Activated CD4-positive, alpha-beta T cell treated with anti-CD3 and anti-CD28 coated beads for 48 hours (primary cell): ENCODE results near the gene COX6A1.
"Not testable (repeated sequence)": the region's sequence is repeated elsewhere in the genome, so short reads cannot be mapped to it uniquely, and the experiment has no call there.

ENCODE experiments used
- DNase-seq: peaks from one replicate; pipeline ENCODE4 v3.0.0-alpha.2; 2020

The COX6A1 gene

DNA sequence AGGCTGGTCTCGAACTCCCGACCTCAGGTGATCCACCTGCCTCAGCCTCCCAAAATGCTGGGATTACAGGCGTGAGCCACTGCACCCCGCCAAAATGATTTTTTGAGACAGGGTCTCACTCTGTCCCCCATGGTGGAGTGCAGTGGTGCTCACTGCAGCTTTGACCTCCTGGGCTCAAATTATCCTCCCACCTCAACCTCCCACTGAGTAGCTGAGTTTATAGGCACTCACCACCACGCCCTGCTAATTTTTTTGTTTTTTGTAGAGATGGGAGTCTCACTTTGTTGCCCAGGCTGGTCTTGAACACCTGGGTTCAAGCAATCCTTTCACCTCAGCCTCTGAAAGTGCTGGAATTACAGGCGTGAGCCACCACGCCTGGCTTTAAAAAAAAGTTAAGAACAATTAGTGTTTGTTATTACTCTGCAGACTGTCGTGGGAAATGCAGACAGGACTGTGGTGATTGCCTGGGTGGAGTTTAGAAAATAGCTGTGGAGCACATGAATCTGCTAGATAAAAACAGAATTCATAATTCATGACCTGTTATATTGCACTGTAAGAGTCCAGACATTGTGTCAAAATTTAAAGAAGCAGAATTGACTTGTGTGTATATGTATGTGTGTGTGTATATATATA, 9.2 kb upstream of the COX6A1 start:
- DNase-seq: no peak

DNA sequence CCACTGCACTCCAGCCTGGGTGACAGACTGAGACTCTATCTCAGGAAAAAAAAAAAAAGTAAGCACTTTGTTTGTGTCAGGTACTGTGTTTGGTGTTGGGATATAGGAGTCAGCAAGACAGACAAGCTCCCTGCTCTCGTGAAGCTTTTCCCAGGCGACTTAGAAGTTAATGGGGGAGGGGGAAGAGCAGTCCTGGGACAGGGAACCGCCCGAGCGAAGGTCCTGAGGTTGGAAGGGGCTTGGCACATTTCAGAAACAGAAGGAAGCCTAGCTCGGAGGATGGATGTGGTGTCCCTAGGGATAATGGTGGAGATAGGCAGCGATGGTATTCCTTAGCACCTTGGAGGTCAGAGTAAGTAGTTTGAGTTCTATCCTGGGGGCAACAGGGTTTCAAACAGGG, 8.5 kb upstream of the COX6A1 start:
- no peak for DNase-seq

DNA sequence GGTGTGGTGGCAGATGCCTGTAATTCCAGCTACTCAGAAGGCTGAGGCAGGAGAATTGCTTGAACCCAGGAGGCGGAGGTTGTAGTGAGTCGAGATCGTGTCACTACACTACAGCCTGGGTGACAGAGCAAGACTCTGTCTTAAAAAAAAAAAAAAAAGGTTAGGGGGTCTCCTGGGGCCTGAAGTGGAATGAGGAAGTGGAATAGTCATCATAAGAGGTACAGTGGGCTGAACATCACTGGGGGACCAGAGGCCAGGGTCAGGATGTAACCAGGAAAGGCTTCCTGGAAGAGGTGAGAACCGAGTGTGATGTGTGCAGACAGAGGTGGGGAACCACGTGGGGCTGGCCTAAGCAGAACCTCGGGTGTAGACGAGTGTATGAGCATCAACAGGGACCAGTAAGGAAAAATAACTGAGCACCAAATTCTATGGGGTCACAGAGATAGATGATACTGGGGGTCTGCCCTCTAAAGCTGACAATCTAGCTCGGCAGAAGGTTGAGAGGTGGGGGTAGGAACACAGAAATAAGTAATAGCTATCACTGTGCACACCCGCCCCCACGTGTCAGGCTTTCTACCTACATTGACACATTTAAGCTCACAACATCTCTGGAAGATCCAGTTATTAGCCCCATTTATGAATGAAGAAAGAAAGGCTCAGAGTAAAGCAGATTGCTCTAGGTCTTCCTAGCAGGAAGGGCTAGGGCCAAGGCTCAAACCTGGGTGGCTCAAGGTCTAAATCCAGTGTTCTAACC, 5.0 kb upstream of the COX6A1 start:
- no peak for DNase-seq

DNA sequence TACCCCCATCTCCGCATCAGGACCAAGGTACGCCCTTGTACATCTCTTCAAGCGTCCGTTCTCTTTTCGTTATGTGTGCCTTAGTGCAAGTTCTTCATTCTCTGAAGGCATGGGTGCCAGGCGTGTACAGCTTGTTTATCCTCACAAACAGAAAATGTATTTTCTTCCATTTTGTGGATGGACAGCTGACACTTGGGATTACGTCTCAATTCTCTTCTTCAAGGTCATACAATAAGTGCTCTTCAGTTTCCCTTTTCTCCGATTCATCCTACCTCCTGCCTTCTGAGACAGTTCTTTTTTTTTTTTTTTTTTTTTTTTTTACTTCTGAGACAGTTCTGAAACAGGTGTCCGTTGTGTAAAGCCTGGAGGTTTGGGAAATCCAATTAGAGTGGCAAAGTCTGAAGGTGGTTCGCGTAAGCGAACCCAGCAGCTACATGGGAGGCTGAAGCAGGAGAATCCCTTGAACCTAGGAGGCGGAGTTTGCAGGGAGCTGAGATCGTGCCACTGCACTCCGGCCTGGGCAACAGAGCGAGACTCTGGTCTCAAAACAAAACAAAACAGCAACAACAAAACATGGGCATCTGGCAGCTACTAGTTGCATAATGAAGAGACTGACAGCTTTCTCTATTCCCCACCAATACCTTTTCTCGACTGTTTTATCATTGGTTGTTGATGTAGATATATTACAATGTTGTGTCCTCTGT, 734 bp downstream of the COX6A1 start:
- DNase-seq: no peak

DNA sequence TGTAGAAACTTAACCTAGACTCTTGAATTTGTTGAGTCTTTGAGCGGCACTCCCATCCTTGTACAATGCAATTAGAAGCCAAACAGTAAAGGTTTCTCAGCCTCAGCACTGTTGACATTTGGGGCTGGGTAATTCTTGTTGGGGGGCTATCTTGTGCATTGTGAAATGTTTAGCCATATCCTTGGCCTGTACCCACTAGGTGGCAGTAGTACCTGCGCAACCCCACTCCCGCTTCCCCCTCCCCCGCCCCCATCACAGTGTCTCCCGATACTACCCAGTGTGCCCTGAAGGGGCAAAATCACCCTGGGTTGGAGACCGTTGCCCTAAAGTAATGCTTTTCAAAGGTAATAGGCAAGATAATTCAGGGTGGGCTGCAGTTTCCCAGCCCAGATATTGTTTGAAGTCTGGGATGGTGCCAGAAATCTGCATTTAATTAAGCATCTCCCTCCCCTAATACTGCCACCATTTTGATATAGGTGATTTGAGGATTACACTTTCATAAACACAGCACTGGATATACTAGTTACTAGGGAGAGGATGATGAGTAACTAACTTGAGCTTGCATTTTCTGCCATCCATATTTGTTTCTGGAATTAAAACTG, 1.8 kb downstream of the COX6A1 start:
- peak; percentile 84 for DNase-seq

DNA sequence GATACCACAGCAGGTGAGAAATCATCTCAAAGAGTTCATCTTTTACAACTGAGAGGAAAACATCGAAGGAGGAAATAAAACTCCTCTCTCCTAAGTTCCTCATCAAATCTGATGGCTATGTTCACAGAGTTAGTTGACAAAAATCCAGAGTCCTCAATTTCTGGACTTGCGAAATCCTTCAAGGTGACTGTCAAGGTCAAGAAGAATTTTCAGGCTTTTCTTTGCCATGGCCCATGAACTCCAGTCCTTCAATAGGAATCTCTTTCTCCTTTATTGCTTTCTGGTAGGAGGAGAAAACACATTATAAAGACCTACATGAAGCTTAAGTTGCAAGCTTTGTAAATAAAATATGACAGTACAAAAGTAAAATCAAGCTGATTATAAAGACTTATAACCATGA, 6.8 kb downstream of the COX6A1 start:
- DNase-seq: no peak

DNA sequence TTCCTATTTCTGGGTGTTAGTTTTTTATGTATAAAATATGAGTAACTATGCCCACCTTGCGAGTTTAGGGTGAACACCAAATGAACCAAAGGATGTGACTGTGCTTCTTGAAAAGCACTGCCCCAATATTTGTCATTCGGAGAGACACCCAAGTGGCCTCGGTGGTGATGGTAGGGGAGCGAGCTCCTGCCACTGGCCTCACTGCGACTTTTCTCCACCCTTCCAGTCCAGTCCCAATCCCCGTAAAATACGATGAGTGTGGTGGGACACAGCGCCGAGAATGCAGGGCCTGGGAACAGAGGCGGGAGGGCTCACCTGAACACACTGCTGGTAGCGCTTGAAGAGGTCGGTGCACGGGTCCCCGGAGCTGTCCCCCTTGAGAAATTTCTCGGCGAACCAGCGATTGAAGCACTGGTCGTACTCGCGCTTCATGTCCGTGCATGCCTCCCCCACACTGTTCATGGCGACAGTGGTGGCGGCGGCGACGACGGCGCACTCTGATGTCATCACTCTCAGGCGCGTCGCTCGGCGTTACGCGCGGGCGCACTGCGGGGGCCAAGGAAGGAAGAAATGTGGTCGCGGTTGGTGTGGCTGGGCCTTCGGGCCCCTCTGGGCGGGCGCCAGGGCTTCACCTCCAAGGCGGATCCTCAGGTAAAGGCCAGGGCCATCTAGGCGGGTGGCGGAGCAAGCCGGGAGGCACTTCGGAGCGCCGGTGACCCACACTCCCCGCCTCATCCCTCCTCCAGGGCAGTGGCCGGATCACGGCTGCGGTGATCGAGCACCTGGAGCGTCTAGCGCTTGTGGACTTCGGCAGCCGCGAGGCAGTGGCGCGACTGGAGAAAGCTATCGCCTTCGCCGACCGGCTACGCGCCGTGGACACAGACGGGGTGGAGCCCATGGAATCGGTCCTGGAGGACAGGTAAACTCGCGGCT, 8.3 kb downstream of the COX6A1 start, which contains the start of the genes GATC and TRIAP1:
Gene GATC, plus strand, starts transcription at position 534 of the 933 bp plus-strand sequence. Its CDS starts 37 bp downstream, at position 571.
Gene TRIAP1, minus strand, starts transcription at position 474 of the 933 bp plus-strand sequence. Its CDS starts 12 bp downstream, at position 462.
- DNase-seq: peak; percentile 93

DNA sequence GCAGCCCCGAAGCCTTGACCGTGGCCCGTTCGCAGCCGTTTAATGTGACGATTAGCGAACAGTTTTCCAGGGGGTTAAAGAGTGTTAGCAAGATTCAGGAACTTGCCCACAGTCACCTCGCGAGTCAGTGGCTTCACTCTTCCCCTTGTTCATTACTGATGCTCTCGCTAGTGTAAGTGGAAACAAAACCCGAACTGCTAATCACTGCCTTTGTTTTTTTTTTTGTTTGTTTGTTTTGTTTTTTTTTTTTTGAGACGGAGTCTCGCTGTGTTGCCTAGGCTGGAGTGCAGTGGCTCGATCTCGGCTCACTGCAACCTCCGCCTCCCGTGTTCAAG, 8.9 kb downstream of the COX6A1 start:
- not testable (repeated sequence) for DNase-seq

DNA sequence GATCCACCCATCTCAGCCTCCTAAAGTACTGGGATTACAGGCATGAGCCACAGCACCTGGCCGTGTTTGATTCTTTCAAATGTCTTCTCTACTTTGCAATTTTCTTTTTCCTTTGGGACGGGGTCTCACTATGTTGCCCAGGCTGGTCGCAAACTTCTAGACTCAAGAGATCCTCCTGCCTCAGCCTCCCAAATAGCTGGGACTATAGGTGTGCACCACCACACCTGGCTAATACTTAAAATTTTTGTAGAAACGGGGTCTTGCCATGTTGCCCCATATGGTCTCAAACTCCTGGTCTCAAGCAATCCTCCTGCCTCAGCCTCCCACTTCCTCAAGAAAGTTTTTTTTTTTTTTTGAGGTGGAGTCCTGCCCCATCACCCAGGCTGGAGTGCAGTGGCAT, 10.1 kb downstream of the COX6A1 start:
- DNase-seq: no peak

DNA sequence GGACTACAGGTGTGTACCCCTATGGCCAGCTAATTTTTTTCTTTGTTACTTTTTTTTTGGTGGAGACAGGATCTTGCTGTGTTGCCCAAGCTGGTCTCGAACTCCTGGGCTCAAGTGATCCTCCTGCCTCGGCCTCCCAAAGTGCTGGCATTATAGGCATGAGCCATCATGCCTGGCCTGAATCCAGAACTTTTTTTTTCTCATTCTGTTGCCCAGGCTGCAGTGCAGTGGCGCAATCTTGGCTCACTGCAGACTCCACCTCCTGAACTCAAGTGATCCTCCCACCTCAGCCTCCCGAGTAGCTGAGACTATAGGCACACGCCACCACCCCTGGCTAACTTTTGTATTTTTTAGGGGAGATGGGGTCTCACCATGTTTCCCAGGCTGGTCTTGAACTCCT, 14.6 kb downstream of the COX6A1 start:
- DNase-seq: not testable (repeated sequence)

DNA sequence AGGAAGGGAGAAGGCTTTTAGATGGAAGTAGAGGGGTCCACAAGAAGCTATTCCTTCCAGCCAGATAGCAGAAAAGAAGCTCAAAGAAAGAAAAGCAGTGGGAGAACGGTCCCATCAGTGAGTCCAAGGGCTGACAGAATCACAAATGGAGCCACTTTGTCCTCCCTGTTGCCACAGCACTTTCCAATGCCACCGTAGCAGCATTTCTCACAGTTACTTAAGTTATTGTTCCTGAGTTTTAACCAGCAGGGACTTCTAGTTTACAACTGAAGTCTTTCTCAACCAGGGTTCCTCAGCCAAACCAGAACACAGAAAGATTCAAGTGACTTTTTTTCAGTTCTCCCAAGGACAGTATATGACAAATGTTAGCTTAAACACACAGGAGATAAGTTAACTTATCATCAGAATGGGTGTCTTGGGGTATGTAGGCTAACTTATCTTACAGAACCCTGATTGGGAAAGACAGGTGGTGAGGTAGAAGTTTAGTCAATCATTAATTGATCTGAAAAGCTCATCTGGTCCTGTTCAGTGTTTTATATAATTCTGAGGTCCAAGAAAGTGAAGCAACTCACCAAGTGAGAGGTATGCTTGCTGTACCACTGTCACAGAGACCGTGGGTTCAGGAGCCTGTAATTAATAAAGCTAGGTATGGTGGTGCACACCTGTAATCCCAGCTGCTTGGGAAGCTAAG, 15.3 kb downstream of the COX6A1 start:
- DNase-seq: no peak

DNA sequence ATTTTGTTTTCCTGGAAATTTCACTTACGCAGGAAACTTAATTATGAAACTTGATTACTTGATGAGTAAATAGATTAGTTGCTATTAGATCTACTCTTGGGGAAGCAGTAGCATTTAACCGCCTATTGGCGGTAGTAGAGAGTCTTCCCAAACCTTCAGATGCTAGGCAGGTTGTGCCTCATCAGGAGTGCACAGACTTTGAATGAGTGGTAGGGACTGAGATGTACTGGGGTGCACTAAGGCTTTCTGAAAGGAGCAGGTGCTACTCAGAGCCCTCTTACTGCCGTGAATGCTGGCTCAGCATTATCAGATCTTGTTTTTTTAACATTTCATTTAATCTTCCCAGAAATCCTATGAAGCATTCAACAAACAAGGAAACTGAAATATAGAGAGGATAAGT, 16.1 kb downstream of the COX6A1 start:
- DNase-seq: peak; percentile 29

DNA sequence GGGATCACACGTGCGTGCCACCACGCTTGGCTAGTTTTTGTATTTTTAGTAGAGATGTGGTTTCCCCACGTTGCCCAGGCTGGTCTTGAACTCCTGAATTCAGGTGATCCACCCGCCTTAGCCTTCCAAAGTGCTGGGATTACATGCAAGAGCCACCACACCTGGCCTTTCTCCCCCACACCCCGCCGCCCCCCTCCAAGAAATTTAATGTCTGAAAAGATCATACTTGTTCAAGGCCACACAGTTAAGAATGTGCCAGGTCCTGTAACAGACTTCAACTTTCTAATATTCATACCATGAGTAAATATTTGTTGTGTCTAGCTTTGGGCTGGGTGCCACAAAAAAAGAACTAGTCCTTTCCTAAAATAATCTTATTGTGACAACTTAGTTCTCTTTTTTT, 17.4 kb downstream of the COX6A1 start:
- DNase-seq: no peak

DNA sequence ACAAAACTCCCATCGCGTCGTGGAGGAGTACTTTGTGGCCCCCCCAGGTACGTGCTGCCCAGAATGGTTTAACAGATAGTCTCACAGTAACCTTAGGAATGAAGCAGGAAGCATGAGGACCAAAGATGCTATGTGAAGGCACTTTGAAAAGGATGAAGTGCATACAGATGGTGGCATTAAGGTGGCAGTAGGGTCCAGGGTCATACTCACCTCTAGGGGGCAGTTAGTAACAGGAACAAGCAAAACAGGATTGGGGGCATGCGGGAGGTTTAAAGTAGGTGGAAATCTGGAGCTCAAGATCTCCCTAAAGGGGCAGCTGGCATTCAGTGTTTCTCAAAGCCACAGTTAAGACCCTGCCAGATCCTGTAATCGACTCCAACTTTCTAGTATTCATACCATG, 19.2 kb downstream of the COX6A1 start:
- DNase-seq: no peak

DNA sequence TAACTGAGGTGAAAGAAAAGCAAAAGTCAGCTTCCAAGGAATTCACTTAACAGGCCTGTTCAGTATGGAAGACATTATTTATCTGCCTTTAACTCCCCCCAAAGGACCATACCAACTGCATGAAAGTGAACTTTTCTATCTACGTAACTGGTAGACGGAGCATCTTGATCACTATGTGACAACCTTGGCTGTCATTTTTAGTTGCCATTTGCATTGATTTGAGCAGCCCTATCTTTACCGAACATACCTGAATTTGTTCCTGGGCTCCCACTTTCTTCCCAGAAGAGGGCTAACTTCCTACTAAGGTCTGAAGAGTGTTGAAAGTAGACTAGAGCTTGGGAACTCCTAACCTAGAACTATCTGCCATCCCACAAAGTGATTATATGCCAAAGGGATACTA, 22.2 kb downstream of the COX6A1 start:
- DNase-seq: no peak

DNA sequence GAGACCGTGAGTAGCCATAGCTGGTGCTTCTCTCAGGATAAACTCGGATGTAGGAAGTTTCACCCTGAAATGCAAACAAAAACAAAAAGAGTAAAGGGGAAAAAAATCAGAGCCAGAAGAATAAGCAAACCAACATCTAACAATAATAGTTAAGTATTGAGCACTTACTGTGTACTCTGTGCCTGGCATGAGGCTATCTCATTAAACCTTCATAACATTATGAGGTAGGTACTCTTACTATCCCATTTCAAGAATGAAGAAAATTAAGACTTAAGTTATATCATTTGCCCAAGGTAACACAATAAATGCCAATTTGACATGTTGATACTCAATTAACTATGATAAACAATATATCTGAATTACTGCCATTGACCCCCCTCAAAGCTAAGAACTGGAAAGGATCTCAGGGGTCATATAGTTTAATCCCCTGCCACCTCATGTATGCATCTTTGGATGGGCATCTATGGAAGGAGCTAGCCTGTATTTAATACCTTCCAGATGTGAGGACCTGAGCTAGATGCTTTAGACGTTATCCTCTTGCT, 24.3 kb downstream of the COX6A1 start:
- no peak for DNase-seq

DNA sequence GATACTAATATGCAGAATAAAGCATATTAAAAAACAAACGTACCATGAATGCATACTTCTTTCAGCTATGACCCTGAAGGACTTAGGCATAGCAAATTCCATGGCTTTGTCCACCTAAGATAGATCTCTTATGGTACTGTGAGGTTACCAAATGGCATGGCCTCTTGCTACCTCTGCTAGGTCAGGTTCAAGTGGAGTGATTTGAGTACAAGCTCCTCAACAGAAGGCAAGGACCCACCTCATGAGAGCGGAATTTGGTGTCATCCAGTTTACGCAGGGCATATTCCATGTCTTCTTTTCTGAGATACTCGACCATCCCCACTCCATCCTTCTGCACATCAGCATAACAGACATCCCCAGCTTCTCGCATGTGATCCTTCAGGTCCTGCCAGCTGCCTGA, 25.8 kb downstream of the COX6A1 start:
- no peak for DNase-seq

DNA sequence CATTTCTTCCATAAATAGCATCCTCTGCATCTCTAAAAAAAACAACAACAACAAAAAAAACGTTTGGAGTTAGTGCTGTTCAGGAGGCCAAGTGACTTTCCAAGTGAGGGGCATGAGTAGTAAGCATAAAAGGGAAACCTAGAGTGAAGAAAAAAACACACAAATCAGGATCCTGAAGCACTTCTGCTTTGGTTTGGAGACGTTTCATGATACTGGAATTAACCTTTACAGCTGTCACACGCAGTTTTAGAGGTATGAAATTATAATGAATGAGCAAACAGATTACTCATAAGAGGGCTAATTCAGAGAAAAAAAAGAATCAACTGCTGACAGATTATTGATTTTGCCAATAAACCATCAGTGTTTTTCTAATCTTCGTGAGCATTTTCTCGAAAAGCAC, 27.8 kb downstream of the COX6A1 start:
- DNase-seq: no peak

DNA sequence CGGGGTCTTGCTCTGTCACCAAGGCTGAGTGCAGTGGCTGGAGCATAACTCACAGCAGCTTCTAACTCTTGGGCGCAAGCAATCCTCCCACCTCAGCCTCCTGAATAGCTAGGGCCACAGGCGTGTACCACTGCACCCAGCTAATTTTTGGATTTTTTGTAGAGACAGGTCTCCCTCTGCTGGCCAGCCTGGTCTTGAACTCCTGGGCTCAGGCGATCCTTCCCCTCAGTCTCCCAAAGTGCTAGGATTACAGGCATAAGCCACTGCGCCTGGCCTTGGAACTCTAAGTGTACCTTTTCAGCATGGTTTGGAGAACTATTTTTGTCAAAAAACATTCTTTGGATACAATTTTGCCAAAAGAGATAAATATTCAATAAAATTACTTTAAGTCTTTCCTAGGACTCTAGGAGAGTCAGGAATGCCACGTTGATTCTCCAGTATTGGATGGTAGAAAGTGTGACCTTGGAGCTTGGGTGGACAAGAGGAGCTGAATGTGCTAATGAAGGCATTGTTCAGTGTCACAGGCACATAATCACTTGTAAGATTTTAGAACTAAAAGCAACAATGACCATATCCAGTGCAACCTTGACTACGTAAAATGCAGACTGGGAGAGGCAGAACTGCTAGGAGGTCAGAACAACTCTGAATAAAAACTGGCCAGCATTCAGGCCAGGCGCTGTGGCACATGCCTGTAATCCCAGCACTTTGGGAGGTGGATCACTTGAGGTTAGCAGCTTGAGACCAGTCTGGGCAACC, 28.8 kb downstream of the COX6A1 start:
- peak; percentile 61 for DNase-seq

DNA sequence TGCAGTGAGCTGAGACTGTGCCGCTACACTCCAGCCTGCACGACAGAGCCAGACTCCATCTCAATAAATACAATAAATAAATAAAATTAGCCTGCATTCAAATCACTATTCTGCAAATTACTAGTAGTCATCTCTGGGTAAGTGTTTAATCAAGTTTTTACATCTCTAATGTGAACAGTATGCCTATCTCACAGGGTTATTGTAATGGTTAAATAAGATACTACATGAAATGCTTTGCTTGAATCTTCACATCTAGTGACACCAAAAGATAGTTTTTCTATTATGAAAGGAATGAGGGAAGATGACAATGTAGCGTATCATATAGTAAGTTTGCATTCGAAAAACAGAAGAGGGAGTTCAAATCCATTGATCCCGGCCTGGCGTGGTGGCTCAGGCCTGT, 29.5 kb downstream of the COX6A1 start:
- DNase-seq: no peak

DNA sequence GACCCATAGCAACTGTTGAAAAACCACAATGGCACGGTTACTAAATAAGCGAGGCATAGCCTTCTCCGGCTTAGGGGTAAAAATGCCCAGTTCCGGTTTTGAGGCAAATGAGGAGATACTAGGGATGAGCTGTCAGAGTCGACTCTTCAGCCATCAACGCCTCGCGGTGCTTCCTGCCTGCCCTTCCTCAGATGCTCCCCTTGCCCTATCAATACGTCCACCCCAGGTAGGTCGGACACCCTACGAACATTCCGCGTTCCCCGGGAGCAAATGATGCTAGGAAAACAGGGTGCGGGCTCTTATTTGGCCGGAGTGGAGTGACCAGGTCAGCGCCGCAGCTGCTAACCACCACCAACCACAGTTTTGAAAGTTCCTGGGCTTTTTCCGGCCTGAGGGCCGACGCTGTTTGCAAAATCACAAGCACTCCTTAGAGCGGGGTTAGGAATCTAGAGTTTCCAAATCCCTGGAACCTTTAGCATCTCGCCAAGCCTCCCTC, 30.5 kb downstream of the COX6A1 start:
- DNase-seq: peak; percentile 43
